HEK293 (cell line): ENCODE measurements around the gene PPFIBP1.
A peak's percentile ranks its signal among the peaks of the same experiment; 100 is the strongest.

Source experiments
- CTCF ChIA-PET: fragments of 350-600 bp; formaldehyde crosslinking; extraction: SDS; loops from one replicate; lab custom pipeline; 2021; ENCODE audit warnings: antibody characterized with exemption; lab: Yijun Ruan, JAX
- POLR2A ChIA-PET: fragments of 300-600 bp; formaldehyde crosslinking; extraction: SDS; loops from one replicate; lab custom pipeline; 2020; ENCODE audit warnings: antibody characterized with exemption, inconsistent platforms; lab: Yijun Ruan, JAX
- H3K27ac ChIP-seq: fragments of 200-500 bp; sonication (Bioruptor generic); 2 replicates; pipeline ENCODE4 v1.5.1; 2014; ENCODE audit warnings: low read depth, low read length, control low read depth, inconsistent platforms; ENCODE audit errors: extremely low read depth
- H3K36me3 ChIP-seq, 2 experiments: fragments of 200-500 bp in 1 of 2; sonication (Bioruptor generic) in 1 of 2; 1 replicate in 1 of 2; 2 replicates in 1 of 2; pipeline ENCODE4 v1.5.1; 2014 to 2017; ENCODE audit warnings: inconsistent platforms in 2 of 2, low read length in 2 of 2; ENCODE audit not compliant: control insufficient read depth in 2 of 2, insufficient read depth in 1 of 2
- H3K4me1 ChIP-seq: fragments of 200-500 bp; sonication (Bioruptor generic); 2 replicates; pipeline ENCODE4 v1.5.1; 2014; ENCODE audit warnings: mild to moderate bottlenecking, low read length, inconsistent platforms; ENCODE audit not compliant: control insufficient read depth, insufficient read depth
- H3K4me3 ChIP-seq: 2 replicates; pipeline ENCODE4 v1.5.1; 2011; ENCODE audit warnings: low read depth, mild to moderate bottlenecking, control low read depth, low read length, moderate library complexity
- H3K9me3 ChIP-seq: fragments of 200-500 bp; sonication (Bioruptor generic); 2 replicates; pipeline ENCODE4 v1.5.1; 2014; ENCODE audit warnings: low read depth, low read length, inconsistent platforms; ENCODE audit not compliant: control insufficient read depth, insufficient read depth
- EGR2 ChIP-seq: fragments of 450-650 bp; formaldehyde crosslinking; IDR thresholded peaks from 2 replicates; pipeline ENCODE4 v1.5.1; 2016; ENCODE audit warnings: low read depth, missing biosample characterization, missing genetic modification characterization
- GFI1B ChIP-seq: fragments of 450-650 bp; formaldehyde crosslinking; IDR thresholded peaks from 2 replicates; pipeline ENCODE4 v1.5.1; 2016; ENCODE audit warnings: missing biosample characterization, missing genetic modification characterization
- GLIS1 ChIP-seq: fragments of 450-650 bp; formaldehyde crosslinking; IDR thresholded peaks from 2 replicates; pipeline ENCODE4 v1.5.1; 2016; ENCODE audit warnings: missing biosample characterization, missing genetic modification characterization
- GLIS2 ChIP-seq: fragments of 450-650 bp; formaldehyde crosslinking; IDR thresholded peaks from 2 replicates; pipeline ENCODE4 v1.5.1; 2016; ENCODE audit warnings: missing biosample characterization, missing genetic modification characterization
- KLF16 ChIP-seq: fragments of 450-650 bp; formaldehyde crosslinking; IDR thresholded peaks from 2 replicates; pipeline ENCODE4 v1.5.1; 2017; ENCODE audit warnings: missing biosample characterization, missing genetic modification characterization
- ZNF24 ChIP-seq: fragments of 450-650 bp; formaldehyde crosslinking; IDR thresholded peaks from 2 replicates; pipeline ENCODE4 v1.5.1; 2016; ENCODE audit warnings: missing biosample characterization, missing genetic modification characterization
- ZNF335 ChIP-seq: fragments of 450-650 bp; formaldehyde crosslinking; conservative IDR thresholded peaks from 2 replicates; pipeline ENCODE4 v1.5.1; 2016; ENCODE audit warnings: missing biosample characterization, missing genetic modification characterization
- ZNF404 ChIP-seq: fragments of 450-650 bp; formaldehyde crosslinking; IDR thresholded peaks from 2 replicates; pipeline ENCODE4 v1.5.1; 2017; ENCODE audit warnings: missing biosample characterization, missing genetic modification characterization
- ZNF423 ChIP-seq: fragments of 450-650 bp; formaldehyde crosslinking; IDR thresholded peaks from 2 replicates; pipeline ENCODE4 v1.5.1; 2016; ENCODE audit warnings: missing biosample characterization, missing genetic modification characterization
- ZNF558 ChIP-seq: fragments of 450-650 bp; formaldehyde crosslinking; IDR thresholded peaks from 2 replicates; pipeline ENCODE4 v1.5.1; 2016; ENCODE audit warnings: missing biosample characterization, missing genetic modification characterization
- TF ChIP-seq, protein P1 (sequence below): fragments of 450-650 bp; IDR thresholded peaks from 2 replicates; pipeline ENCODE4 v1.5.1; 2018; ENCODE audit warnings: missing biosample characterization, mild to moderate bottlenecking, missing genetic modification characterization
- TF ChIP-seq, protein P2 (sequence below): fragments of 450-650 bp; formaldehyde crosslinking; IDR thresholded peaks from 2 replicates; pipeline ENCODE4 v1.5.1; 2016; ENCODE audit warnings: missing biosample characterization, missing genetic modification characterization
- TF ChIP-seq, protein P3 (sequence below): fragments of 450-650 bp; formaldehyde crosslinking; IDR thresholded peaks from 2 replicates; pipeline ENCODE4 v1.5.1; 2016; ENCODE audit warnings: missing biosample characterization, missing genetic modification characterization
- TF ChIP-seq, protein P4 (sequence below): fragments of 450-650 bp; formaldehyde crosslinking; IDR thresholded peaks from 2 replicates; pipeline ENCODE4 v1.5.1; 2017; ENCODE audit warnings: missing biosample characterization, missing genetic modification characterization
- TF ChIP-seq, protein P5 (sequence below): fragments of 450-650 bp; formaldehyde crosslinking; IDR thresholded peaks from 2 replicates; pipeline ENCODE4 v1.5.1; 2016; ENCODE audit warnings: missing biosample characterization, missing genetic modification characterization

Gene PPFIBP1

GRCh38 chr12:27548301-27549199 lies 24.5 kb downstream of the PPFIBP1 start:
- CTCF ChIA-PET = interaction anchor here (0.5 to 0.9 kb wide), 2 partner anchors 49 to 87 kb away, joined by 3 to 6 read pairs; no protein-coding TSS in a partner anchor
- Histone ChIP-seq H3K9me3 (no peaks in the 10 kb centered on the region), H3K36me3 (no peaks in the 10 kb centered on the region), H3K4me1 (peaks cover 19% of the 10 kb centered on the region), H3K27ac (no peak overlapping the region), H3K4me3 (no peak overlapping the region)
- no peak for TF ChIP-seq ZNF404 (tag by site-specific recombination)
- TF ChIP-seq, protein P1, sequence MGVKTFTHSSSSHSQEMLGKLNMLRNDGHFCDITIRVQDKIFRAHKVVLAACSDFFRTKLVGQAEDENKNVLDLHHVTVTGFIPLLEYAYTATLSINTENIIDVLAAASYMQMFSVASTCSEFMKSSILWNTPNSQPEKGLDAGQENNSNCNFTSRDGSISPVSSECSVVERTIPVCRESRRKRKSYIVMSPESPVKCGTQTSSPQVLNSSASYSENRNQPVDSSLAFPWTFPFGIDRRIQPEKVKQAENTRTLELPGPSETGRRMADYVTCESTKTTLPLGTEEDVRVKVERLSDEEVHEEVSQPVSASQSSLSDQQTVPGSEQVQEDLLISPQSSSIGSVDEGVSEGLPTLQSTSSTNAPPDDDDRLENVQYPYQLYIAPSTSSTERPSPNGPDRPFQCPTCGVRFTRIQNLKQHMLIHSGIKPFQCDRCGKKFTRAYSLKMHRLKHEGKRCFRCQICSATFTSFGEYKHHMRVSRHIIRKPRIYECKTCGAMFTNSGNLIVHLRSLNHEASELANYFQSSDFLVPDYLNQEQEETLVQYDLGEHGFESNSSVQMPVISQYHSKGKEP (tag by site-specific recombination) = 0 out of 2 replicates have a peak, but pooled peaks have one; percentile 29
- no peak for TF ChIP-seq EGR2 (tag by site-specific recombination)
- POLR2A ChIA-PET = interaction anchor here (2.5 kb wide), 1 partner anchor 25 kb away, joined by 16 read pairs; the partner anchor contains the start of gene PPFIBP1

GRCh38 chr12:27549236-27549800 lies 25.3 kb downstream of the PPFIBP1 start:
- H3K4me1 ChIP-seq = peaks cover 19% of the 10 kb centered on the region
- H3K27ac ChIP-seq = no peak overlapping the region

GRCh38 chr12:27549801-27550652 lies 26.0 kb downstream of the PPFIBP1 start:
- CTCF ChIA-PET = interaction anchor here (0.6 to 1.0 kb wide), 4 partner anchors 16 to 125 kb away, joined by 3 to 5 read pairs (median 3); no protein-coding TSS in a partner anchor
- Histone ChIP-seq H3K27ac (no peak overlapping the region; the same call in 1 of the 2 replicates), H3K36me3 (no peaks in the 10 kb centered on the region), H3K4me1 (peaks cover 26% of the 10 kb centered on the region), H3K9me3 (no peaks in the 10 kb centered on the region), H3K4me3 (0 out of 2 replicates have a peak overlapping the region, but pooled peaks have one; percentile 1)
- POLR2A ChIA-PET = interaction anchor here (2.5 kb wide), 1 partner anchor 26 kb away, joined by 16 read pairs; the partner anchor contains the start of gene PPFIBP1
- peak; percentile 36; the same call in 1 of the 2 replicates for TF ChIP-seq KLF16 (tag by site-specific recombination)
- TF ChIP-seq, protein P2, sequence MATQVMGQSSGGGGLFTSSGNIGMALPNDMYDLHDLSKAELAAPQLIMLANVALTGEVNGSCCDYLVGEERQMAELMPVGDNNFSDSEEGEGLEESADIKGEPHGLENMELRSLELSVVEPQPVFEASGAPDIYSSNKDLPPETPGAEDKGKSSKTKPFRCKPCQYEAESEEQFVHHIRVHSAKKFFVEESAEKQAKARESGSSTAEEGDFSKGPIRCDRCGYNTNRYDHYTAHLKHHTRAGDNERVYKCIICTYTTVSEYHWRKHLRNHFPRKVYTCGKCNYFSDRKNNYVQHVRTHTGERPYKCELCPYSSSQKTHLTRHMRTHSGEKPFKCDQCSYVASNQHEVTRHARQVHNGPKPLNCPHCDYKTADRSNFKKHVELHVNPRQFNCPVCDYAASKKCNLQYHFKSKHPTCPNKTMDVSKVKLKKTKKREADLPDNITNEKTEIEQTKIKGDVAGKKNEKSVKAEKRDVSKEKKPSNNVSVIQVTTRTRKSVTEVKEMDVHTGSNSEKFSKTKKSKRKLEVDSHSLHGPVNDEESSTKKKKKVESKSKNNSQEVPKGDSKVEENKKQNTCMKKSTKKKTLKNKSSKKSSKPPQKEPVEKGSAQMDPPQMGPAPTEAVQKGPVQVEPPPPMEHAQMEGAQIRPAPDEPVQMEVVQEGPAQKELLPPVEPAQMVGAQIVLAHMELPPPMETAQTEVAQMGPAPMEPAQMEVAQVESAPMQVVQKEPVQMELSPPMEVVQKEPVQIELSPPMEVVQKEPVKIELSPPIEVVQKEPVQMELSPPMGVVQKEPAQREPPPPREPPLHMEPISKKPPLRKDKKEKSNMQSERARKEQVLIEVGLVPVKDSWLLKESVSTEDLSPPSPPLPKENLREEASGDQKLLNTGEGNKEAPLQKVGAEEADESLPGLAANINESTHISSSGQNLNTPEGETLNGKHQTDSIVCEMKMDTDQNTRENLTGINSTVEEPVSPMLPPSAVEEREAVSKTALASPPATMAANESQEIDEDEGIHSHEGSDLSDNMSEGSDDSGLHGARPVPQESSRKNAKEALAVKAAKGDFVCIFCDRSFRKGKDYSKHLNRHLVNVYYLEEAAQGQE = peak; percentile 83
- TF ChIP-seq, protein P3, sequence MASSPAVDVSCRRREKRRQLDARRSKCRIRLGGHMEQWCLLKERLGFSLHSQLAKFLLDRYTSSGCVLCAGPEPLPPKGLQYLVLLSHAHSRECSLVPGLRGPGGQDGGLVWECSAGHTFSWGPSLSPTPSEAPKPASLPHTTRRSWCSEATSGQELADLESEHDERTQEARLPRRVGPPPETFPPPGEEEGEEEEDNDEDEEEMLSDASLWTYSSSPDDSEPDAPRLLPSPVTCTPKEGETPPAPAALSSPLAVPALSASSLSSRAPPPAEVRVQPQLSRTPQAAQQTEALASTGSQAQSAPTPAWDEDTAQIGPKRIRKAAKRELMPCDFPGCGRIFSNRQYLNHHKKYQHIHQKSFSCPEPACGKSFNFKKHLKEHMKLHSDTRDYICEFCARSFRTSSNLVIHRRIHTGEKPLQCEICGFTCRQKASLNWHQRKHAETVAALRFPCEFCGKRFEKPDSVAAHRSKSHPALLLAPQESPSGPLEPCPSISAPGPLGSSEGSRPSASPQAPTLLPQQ (tag by site-specific recombination) = peak; percentile 31; the same call in 1 of the 2 replicates
- peak; percentile 91 for TF ChIP-seq ZNF335 (tag by site-specific recombination)
- peak; percentile 47; the same call in 1 of the 2 replicates for TF ChIP-seq ZNF558 (tag by site-specific recombination)
- TF ChIP-seq ZNF24 = peak; percentile 40; the same call in 1 of the 2 replicates
- peak; percentile 92 for TF ChIP-seq GLIS1 (tag by site-specific recombination)
- peak; percentile 86 for TF ChIP-seq ZNF423 (tag by site-specific recombination)
- TF ChIP-seq, protein P4, sequence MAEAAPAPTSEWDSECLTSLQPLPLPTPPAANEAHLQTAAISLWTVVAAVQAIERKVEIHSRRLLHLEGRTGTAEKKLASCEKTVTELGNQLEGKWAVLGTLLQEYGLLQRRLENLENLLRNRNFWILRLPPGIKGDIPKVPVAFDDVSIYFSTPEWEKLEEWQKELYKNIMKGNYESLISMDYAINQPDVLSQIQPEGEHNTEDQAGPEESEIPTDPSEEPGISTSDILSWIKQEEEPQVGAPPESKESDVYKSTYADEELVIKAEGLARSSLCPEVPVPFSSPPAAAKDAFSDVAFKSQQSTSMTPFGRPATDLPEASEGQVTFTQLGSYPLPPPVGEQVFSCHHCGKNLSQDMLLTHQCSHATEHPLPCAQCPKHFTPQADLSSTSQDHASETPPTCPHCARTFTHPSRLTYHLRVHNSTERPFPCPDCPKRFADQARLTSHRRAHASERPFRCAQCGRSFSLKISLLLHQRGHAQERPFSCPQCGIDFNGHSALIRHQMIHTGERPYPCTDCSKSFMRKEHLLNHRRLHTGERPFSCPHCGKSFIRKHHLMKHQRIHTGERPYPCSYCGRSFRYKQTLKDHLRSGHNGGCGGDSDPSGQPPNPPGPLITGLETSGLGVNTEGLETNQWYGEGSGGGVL (tag by site-specific recombination) = peak; percentile 9; the same call in 1 of the 2 replicates
- TF ChIP-seq GLIS2 (tag by site-specific recombination) = peak; percentile 76

More at GRCh38 chr12:27549236-27549800, 25.3 kb downstream of the PPFIBP1 start:
- ChIA-PET CTCF (interaction anchor here (0.5 to 1.0 kb wide), 3 partner anchors 86 to 124 kb away, joined by 3 read pairs; no protein-coding TSS in a partner anchor), POLR2A (interaction anchor here (2.5 kb wide), 1 partner anchor 25 kb away, joined by 16 read pairs; the partner anchor contains the start of gene PPFIBP1)
- H3K4me3 ChIP-seq = 0 out of 2 replicates have a peak overlapping the region, but pooled peaks have one; percentile 1
- H3K9me3 ChIP-seq = no peaks in the 10 kb centered on the region
- TF ChIP-seq, protein P5, sequence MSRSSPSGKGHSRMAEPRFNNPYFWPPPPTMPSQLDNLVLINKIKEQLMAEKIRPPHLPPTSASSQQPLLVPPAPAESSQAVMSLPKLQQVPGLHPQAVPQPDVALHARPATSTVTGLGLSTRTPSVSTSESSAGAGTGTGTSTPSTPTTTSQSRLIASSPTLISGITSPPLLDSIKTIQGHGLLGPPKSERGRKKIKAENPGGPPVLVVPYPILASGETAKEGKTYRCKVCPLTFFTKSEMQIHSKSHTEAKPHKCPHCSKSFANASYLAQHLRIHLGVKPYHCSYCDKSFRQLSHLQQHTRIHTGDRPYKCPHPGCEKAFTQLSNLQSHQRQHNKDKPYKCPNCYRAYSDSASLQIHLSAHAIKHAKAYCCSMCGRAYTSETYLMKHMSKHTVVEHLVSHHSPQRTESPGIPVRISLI = 0 out of 2 replicates have a peak, but pooled peaks have one; percentile 40
- no peak for TF ChIP-seq GFI1B
- H3K36me3 ChIP-seq = no peaks in the 10 kb centered on the region
